HG03108 (cell line): Measurements from ENCODE around the gene TMEM98.
A peak's percentile ranks its signal among the peaks of the same experiment; 100 is the strongest.
"Not testable (repeated sequence)": the region's sequence is repeated elsewhere in the genome, so short reads cannot be mapped to it uniquely, and the experiment has no call there.

Source experiments
- ATAC-seq: cut with Tn5 transposase; IDR thresholded peaks from one replicate; pipeline ENCODE4 v1.9.1; 2021; ENCODE audit warnings: moderate library complexity; ENCODE audit not compliant: unreplicated experiment

Gene TMEM98

DNA sequence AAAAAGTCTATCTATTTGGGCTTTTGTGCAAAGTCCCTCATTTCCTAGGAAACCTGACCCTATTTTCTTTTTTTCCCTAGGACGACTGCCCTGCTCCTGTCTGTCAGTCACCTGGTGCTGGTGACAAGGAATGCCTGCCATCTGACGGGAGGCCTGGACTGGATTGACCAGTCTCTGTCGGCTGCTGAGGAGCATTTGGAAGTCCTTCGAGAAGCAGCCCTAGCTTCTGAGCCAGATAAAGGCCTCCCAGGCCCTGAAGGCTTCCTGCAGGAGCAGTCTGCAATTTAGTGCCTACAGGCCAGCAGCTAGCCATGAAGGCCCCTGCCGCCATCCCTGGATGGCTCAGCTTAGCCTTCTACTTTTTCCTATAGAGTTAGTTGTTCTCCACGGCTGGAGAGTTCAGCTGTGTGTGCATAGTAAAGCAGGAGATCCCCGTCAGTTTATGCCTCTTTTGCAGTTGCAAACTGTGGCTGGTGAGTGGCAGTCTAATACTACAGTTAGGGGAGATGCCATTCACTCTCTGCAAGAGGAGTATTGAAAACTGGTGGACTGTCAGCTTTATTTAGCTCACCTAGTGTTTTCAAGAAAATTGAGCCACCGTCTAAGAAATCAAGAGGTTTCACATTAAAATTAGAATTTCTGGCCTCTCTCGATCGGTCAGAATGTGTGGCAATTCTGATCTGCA, 12.9 kb downstream of the TMEM98 start:
- no peak for ATAC-seq

DNA sequence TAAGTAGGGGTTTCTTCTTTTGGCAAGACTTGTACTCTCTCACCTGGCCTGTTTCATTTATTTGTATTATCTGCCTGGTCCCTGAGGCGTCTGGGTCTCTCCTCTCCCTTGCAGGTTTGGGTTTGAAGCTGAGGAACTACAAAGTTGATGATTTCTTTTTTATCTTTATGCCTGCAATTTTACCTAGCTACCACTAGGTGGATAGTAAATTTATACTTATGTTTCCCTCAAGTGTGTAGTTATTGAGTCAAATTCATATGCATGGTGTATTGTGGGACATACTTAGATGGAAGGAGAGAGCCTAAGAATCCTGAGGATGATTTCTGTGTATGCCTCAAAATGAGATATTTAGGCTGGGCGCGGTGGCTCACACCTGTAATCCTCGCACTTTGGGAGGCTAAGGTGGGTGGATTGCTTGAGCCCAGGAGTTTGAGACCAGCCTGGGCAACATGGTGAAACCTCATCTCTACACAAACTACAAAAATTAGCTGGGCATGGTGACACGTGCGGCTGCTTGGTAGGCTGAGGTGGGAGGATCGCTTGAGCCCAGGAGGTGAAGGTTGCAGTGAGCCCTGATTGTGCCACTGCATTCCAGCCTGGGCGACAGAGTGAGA, 13.6 kb downstream of the TMEM98 start:
- ATAC-seq, result no peak

DNA sequence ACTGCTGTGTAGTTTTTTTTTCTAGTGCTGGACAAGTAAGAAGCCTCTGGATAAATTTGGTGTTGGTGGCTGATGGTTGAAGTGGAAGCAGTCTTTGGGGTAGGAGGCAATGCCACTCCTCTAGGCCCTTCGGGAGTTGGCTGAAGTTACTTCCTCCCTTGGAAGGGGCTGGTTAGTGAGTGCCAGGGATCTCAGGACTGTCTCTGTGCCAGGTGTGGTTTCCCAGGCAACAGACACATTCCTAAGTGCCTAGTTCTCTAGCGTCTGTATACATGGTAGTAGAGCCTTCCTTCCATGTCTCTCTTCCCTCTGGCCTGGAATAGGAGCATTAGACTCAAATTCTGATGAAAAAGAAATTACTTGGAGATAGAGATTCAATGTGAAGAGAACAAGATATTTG, 15.3 kb downstream of the TMEM98 start:
- no peak for ATAC-seq

DNA sequence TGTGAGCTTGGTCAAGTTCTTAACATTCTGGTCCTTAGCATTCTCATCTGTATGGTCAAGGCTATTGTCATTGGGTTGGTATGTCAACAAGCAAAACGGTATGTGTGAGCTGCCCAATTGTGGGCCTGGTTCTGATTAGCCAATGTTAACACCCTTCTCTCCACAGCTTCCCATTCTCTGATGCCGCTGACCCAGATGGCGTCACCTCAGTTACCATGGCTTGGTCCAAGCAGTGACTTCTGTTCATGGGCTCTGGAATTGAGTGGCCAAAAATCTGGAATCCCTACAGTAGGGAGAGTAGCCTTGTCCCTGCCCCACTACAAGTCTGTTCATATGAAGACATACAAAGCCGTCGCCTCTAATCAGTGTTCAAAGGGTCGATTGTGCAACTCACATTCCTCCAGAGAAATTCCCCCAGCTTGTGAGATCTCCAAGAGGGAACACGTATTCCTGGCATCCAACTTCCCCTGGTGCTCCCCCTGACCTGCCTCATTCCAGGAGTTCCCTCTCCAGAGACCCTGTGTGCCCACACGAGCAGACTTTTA, 15.8 kb downstream of the TMEM98 start:
- ATAC-seq, result no peak

- no peak for ATAC-seq
These were observed 16.5 kb downstream of the TMEM98 start for GRCh38 chr17:32944248-32945020.

DNA sequence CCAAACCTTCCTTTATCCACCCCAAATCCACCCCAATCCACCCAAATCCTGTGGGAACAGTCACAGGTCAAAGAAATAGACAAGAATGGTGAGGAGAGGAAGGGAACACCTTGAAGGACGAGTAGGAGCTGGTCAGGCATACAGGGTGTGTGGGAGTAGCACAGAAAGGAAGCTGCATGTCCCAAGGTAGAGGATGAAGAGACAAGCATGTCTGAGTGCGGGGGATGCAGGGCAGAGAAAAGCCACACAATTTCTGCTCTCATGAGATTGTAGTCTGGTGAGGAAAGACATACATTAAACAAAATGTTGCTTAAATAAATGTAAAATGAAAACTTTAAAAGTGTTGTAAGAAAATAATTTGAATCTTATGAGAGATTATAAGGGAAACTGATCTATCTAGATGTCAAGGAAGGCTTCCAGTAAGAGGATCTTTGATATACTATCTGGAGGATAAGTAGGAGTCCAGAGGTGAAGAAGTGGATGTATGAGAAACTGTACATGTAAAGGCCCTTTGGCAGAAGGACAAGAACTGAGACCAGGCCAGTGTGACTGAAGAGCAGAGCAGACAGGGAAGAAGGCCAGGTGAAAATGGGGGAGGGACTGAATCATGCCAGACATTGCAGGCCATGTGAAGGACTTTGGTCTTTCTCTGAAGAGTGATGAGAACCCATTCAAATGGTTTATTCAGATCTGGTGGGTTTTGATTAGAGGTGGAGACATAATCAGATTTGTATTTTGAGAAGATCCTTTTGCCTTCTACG, 18.6 kb downstream of the TMEM98 start:
- ATAC-seq, result no peak

DNA sequence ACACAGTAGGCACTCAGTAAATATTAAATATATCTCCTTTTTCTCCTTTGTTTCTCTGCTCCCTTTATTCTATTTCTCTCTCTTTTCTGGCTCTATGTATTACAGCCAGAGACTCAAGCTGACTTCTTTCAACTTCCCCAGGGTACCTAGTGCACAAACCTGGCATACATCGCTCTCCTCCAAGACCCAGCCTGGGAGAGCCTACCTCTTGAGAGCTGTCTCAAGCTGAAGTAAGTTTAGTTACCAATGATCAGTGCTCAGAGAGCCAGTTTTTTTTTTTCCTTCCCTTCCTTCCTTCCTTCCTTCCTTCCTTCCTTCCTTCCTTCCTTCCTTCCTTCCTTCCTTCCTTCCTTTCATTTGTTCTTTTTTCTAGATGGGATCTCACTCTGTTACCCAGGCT, 19.8 kb downstream of the TMEM98 start:
- no peak for ATAC-seq

GRCh38 chr17:32949181-32949580, 21.2 kb downstream of the TMEM98 start:
- ATAC-seq, result no peak

- not testable (repeated sequence) for ATAC-seq
These were observed 24.5 kb downstream of the TMEM98 start for GRCh38 chr17:32952491-32952890.

GRCh38 chr17:32953045-32953444, 25.1 kb downstream of the TMEM98 start:
- no peak for ATAC-seq

DNA sequence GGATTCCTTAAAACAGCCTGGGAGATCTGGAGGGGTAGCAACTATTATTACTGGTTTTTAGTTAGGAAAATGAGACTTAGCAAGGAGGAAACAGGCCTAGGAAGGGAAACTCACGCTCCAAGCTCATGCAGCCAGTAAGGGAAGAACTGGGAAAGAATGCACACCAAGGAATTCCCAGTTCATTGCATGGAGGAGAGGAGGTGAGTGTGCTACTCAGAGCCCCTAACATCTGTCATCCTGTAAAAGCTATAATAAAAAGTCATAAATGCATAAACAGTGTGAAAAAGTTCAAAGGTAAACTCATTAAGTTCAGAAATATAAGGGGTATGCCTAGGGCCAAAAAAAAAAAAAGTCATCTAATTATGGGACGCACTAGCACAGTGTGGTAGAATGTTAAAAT, 25.9 kb downstream of the TMEM98 start:
- no peak for ATAC-seq

- no peak for ATAC-seq
These were observed 26.5 kb downstream of the TMEM98 start for GRCh38 chr17:32954477-32954876.

GRCh38 chr17:32955155-32955554, 27.2 kb downstream of the TMEM98 start:
- ATAC-seq, result no peak

DNA sequence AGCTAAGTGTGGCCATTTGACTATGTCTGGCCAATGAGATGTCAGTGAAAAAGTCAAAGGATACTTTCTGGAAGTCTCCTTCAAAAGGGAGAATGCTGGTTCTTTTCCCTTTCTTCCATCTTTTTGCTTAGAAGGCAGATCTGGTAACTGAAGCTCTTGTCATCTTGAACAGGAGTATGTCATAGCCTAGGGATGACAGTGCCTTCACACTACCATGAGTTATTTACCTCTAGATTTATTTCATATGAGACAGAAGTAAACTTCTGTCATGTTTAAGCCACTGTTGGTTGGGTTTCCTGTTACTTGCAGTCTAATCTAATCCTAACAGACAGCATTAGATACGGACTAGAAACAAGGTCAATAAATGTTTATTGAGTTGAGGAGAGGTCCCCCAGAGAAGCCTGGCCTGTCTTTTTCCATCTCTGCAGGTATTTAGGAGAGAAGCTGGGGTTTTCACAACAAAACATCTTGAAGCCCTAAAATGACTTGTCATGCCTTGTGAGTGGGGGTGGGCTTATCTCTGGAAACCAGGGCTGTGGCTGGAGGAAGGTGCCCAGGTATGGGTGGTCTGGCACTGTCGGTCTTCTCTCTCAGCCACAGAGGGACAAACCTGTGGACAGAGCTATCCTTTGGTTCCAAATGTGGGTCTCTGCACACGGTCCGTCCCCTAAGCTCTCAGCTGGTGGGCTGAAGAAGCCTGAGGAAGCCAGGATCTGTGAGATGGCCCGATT, 28.5 kb downstream of the TMEM98 start:
- ATAC-seq, result no peak

DNA sequence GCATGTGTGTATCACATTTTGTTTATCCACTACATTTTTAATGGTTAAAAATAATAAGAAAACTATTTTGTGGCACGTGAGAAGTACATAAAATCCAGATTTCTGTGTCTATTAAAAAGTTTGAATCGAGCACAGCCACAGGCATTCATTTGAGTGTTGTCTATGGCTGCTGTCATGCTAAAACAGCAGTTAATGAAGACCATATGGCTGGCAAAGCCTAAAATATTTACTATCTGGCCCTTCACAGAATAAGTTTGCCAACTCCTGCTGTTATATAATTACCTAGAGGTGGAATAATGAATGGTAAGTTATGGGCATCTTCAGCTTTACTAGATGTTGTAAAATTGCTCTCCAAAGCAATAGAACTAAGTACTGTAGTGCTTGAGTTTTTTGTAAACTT, 30.5 kb downstream of the TMEM98 start:
- no peak for ATAC-seq

DNA sequence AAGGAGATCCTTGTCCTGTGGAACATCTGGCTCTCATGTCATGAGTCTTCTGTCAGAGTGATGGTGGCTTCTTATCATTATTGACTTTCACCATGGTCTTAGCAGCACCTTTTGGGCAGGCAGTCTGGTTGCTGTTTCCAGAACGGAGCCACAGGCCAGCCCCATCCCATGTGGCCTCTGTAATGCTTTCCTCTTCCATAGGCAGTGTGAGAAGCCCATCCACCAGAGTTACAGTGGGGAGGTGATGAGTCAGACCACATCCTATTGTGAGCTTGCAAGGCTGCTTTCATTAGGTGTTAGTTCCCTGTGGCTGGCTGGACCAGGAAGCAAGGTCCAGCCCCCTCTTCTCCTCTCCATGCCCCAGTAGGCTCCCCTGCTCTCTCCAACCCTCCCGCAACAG, 32.9 kb downstream of the TMEM98 start:
- ATAC-seq, result no peak

DNA sequence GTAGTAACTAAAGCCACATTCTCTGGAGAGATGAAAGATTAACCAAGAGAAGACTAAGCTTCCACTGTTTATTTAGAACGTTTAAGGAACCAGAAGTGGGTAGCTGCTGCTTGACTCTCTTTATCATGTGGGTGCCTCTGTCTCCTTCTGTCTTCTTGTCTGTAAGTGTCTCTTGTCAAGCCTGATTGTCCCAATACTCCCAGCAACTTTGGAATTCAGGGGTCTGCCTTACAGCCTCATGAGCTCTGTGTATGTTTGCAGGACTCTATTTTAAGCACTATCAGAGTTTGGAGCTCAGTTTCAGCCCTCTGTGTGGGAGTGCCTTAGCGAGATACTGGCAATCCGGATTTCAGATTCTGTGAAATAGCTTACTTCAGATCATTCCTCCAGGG, 34.4 kb downstream of the TMEM98 start:
- ATAC-seq, result no peak

DNA sequence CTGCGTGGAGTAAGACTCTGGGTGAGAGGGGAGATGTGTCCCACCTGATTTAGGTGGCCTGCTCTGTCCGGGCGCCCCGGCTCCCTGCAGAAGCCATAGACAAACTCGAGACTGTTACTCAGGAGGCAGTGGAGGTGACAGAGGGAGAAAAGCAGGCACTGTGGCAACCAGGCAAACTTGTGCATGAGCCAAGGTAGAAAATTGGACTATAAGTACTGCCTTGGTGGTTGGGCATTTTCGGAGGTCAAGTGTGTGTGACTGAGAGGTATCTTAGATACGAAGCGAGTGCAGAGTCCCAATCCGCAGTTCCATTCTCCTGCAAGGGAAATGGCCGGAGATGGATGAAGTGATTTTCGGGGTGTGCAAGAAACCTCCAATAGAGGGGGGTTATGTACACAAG, 36.6 kb downstream of the TMEM98 start:
- no peak for ATAC-seq

DNA sequence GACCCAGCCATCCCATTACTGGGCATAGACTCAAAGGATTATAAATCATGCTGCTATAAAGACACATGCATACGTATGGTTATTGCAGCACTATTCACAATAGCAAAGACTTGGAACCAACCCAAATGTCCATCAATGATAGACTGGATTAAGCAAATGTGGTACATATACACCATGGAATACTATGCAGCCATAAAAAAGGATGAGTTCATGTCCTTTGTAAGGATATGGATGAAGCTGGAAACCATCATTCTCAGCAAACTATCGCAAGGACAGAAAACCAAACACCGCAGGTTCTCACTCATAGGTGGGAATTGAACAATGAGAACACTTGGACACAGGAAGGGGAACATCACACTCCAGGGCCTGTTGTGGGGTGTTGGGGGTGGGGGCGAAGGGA, 41.3 kb downstream of the TMEM98 start:
- not testable (repeated sequence) for ATAC-seq

- ATAC-seq, result no peak
These were observed 42.3 kb downstream of the TMEM98 start for GRCh38 chr17:32970281-32970680.

GRCh38 chr17:32971171-32971570, 43.2 kb downstream of the TMEM98 start:
- peak; percentile 72 for ATAC-seq
